Activated naive CD4-positive, alpha-beta T cell treated with anti-CD3 and anti-CD28 coated beads, Interleukin-2, amount 50 U/mL, for 72 hours (primary cell): Measurements from ENCODE around the gene UPB1. TPM values are rescaled to one million over a fixed set of nuclear protein-coding genes. Genes with fewer than 3 reads are reported as not detected.
A peak's percentile ranks its signal among the peaks of the same experiment; 100 is the strongest.

Experiments
- ATAC-seq, 2 donors: fragments of 150-1000 bp; cut with Tn5 transposase; 2 replicates each; pipeline ENCODE4 v1.10.0; 2021; ENCODE audit warnings: mild to moderate bottlenecking in 2 of 2, moderate library complexity in 2 of 2
- DNase-seq, 2 donors: peaks; one replicate each; pipeline ENCODE4 v3.0.0; 2021 to 2022; ENCODE audit warnings: low spot score in 2 of 2
- H3K27ac Mint-ChIP-seq, 2 donors: one replicate each; pipeline ENCODE4 v1.8.0; 2022; ENCODE audit warnings: mild to moderate bottlenecking in 2 of 2, mixed read lengths in 2 of 2
- H3K36me3 Mint-ChIP-seq, 2 donors: one replicate each; pipeline ENCODE4 v1.8.0; 2022; ENCODE audit warnings: mixed read lengths in 2 of 2
- H3K9me3 Mint-ChIP-seq, 2 donors: one replicate each; pipeline ENCODE4 v1.8.0; 2022; ENCODE audit warnings: mixed read lengths in 2 of 2
- total RNA-seq, 2 donors: library from RNA; stranded (reverse); gene quantifications; one replicate each; pipeline ENCODE4 v1.2.3, GENCODE V29; 2022

The UPB1 gene
- under 1 TPM; 0.23 to 0.57 TPM for total RNA-seq

GRCh38 chr22:24494528-24495364, at the start of gene UPB1:
Gene UPB1, plus strand, starts transcription at chr22:24495332. Its CDS starts 72 bp downstream, at chr22:24495404.
- no peak within 1 kb of the TSS for H3K27ac Mint-ChIP-seq
- no peak for DNase-seq
- H3K9me3 Mint-ChIP-seq = no peaks in the 10 kb centered on the region
- no peak for ATAC-seq
- H3K36me3 Mint-ChIP-seq = no peaks in the 10 kb centered on the region

GRCh38 chr22:24445481-24446259, 49.5 kb upstream of the UPB1 start:
- ATAC-seq (peak; percentile 72 to 92), DNase-seq (no peak)
- H3K9me3 Mint-ChIP-seq = no peaks in the 10 kb centered on the region
- H3K27ac Mint-ChIP-seq = peak overlapping the region; percentile 37 to 44
- peaks cover 7 to 10% of the 10 kb centered on the region in 2 donors for H3K36me3 Mint-ChIP-seq

- H3K36me3 Mint-ChIP-seq = peaks cover 1 to 4% of the 10 kb centered on the region in 2 donors
- H3K27ac Mint-ChIP-seq = peak overlapping the region; percentile 37 to 44
- no peak for DNase-seq
- ATAC-seq = no peak
- H3K9me3 Mint-ChIP-seq = no peaks in the 10 kb centered on the region
Measured at GRCh38 chr22:24446260-24446611, 48.9 kb upstream of the UPB1 start.

GRCh38 chr22:24450610-24451009, 44.5 kb upstream of the UPB1 start:
- H3K36me3 Mint-ChIP-seq = no peaks in the 10 kb centered on the region
- ATAC-seq = no peak

GRCh38 chr22:24451162-24451561, 44.0 kb upstream of the UPB1 start:
- ATAC-seq = no peak
- DNase-seq = no peak
- no peaks in the 10 kb centered on the region for H3K36me3 Mint-ChIP-seq
- H3K27ac Mint-ChIP-seq = no peak overlapping the region
- no peaks in the 10 kb centered on the region for H3K9me3 Mint-ChIP-seq

More at GRCh38 chr22:24450610-24451009, 44.5 kb upstream of the UPB1 start:
- Mint-ChIP-seq H3K27ac (no peak overlapping the region), H3K9me3 (no peaks in the 10 kb centered on the region)
- DNase-seq = no peak

GRCh38 chr22:24453853-24454252, 41.3 kb upstream of the UPB1 start:
- Mint-ChIP-seq H3K9me3 (no peaks in the 10 kb centered on the region), H3K27ac (no peak overlapping the region), H3K36me3 (no peaks in the 10 kb centered on the region)
- ATAC-seq (no peak), DNase-seq (no peak)

GRCh38 chr22:24455039-24455438, 40.1 kb upstream of the UPB1 start:
- H3K9me3 Mint-ChIP-seq = no peaks in the 10 kb centered on the region
- DNase-seq (no peak), ATAC-seq (no peak)
- H3K36me3 Mint-ChIP-seq = no peaks in the 10 kb centered on the region
- H3K27ac Mint-ChIP-seq = no peak overlapping the region

- Mint-ChIP-seq H3K36me3 (no peaks in the 10 kb centered on the region), H3K27ac (no peak overlapping the region), H3K9me3 (no peaks in the 10 kb centered on the region)
- ATAC-seq = no peak
- DNase-seq = no peak
Measured at GRCh38 chr22:24455751-24456426, 39.2 kb upstream of the UPB1 start.

GRCh38 chr22:24457894-24458420, 37.2 kb upstream of the UPB1 start:
- no peak for DNase-seq
- Mint-ChIP-seq H3K27ac (no peak overlapping the region), H3K9me3 (no peaks in the 10 kb centered on the region), H3K36me3 (no peaks in the 10 kb centered on the region)
- no peak for ATAC-seq

GRCh38 chr22:24459911-24460310, 35.2 kb upstream of the UPB1 start:
- no peaks in the 10 kb centered on the region for H3K9me3 Mint-ChIP-seq
- ATAC-seq (no peak), DNase-seq (no peak)
- no peak overlapping the region for H3K27ac Mint-ChIP-seq
- H3K36me3 Mint-ChIP-seq = no peaks in the 10 kb centered on the region

- DNase-seq (no peak), ATAC-seq (peak; percentile 56 to 80)
- no peak overlapping the region for H3K27ac Mint-ChIP-seq
- no peaks in the 10 kb centered on the region for H3K9me3 Mint-ChIP-seq
- H3K36me3 Mint-ChIP-seq = no peaks in the 10 kb centered on the region
Measured at GRCh38 chr22:24460418-24461089, 34.6 kb upstream of the UPB1 start.

GRCh38 chr22:24463071-24463760, 31.9 kb upstream of the UPB1 start:
- DNase-seq (no peak), ATAC-seq (no peak)
- H3K27ac Mint-ChIP-seq = peak overlapping the region in 1 of 2 donors; percentile 11
- no peaks in the 10 kb centered on the region for H3K9me3 Mint-ChIP-seq
- H3K36me3 Mint-ChIP-seq = no peaks in the 10 kb centered on the region

GRCh38 chr22:24465566-24465965, 29.6 kb upstream of the UPB1 start:
- Mint-ChIP-seq H3K27ac (peak overlapping the region in 1 of 2 donors; percentile 14), H3K9me3 (no peaks in the 10 kb centered on the region), H3K36me3 (no peaks in the 10 kb centered on the region)
- ATAC-seq = peak; percentile 24 to 52
- DNase-seq = no peak

GRCh38 chr22:24465975-24466374, 29.2 kb upstream of the UPB1 start:
- ATAC-seq = no peak
- no peaks in the 10 kb centered on the region for H3K36me3 Mint-ChIP-seq
- no peaks in the 10 kb centered on the region for H3K9me3 Mint-ChIP-seq
- H3K27ac Mint-ChIP-seq = peak overlapping the region in 1 of 2 donors; percentile 14
- DNase-seq = no peak

- DNase-seq (no peak), ATAC-seq (no peak)
- Mint-ChIP-seq H3K9me3 (no peaks in the 10 kb centered on the region), H3K36me3 (no peaks in the 10 kb centered on the region), H3K27ac (no peak overlapping the region)
Measured at GRCh38 chr22:24466716-24467328, 28.3 kb upstream of the UPB1 start.
